Motor neuron (in vitro differentiated cells): ENCODE measurements around the gene SLC17A6. TPM values are rescaled to one million over a fixed set of nuclear protein-coding genes. Genes with fewer than 3 reads are reported as not detected.

Experiments
- ATAC-seq, 8 experiments: fragments of 200-7000 bp; cut with Tn5 transposase; replicated peaks in 6 of 8; 2 replicates each; pipeline ENCODE4 v1.8.0; 2021; ENCODE audit warnings: mild to moderate bottlenecking in 8 of 8, moderate library complexity in 8 of 8
- H3K27ac ChIP-seq, 2 donors: fragments of 250-450 bp; sonication (Bioruptor Pico); 2 replicates each; pipeline ENCODE4 v1.9.0; 2021; ENCODE audit warnings: antibody characterized with exemption in 2 of 2, mild to moderate bottlenecking in 2 of 2, moderate library complexity in 1 of 2
- H3K4me1 ChIP-seq, 2 donors: fragments of 250-450 bp; sonication (Bioruptor Pico); replicated peaks in 1 of 2; 2 replicates each; pipeline ENCODE4 v1.6.1; 2021; ENCODE audit warnings: antibody characterized with exemption in 2 of 2, mild to moderate bottlenecking in 2 of 2, moderate library complexity in 1 of 2
- H3K4me3 ChIP-seq, 5 donors: fragments of 250-450 bp; sonication (Bioruptor Pico); 2 replicates each; pipeline ENCODE4 v1.9.0; 2021; ENCODE audit warnings: antibody characterized with exemption in 5 of 5, mild to moderate bottlenecking in 5 of 5, moderate library complexity in 4 of 5
- WGBS, 10 experiments: fragments of 450-650 bp; shearing (Covaris generic); methylation state at CpG; one replicate each; pipeline ENCODE4 v1.0.0; 2022; 5-methylcytosine and 5-hydroxymethylcytosine counted together
- in situ Hi-C, 9 experiments: fragments of 400-800 bp; cut with MboI; loops; one replicate each; pipeline ENCODE4 v1.15.0; 2021; ENCODE audit warnings: low sequenced_read_pairs in 9 of 9, low pct_unique_long_range_greater_than_20kb in 2 of 9; ENCODE audit not compliant: unreplicated experiment in 9 of 9
- total RNA-seq, 8 experiments: library from RNA; unstranded; fragments of 300-600 nt; gene quantifications; 2 replicates each; pipeline versions ENCODE4 v1.2.3 to v1.2.4, GENCODE V29; 2022

Gene SLC17A6
- total RNA-seq = 1 to 10 TPM in 3 of 8 experiments, under 1 TPM in 2, not detected in 3; 0.21 to 2.0 (median 1.3) TPM

DNA sequence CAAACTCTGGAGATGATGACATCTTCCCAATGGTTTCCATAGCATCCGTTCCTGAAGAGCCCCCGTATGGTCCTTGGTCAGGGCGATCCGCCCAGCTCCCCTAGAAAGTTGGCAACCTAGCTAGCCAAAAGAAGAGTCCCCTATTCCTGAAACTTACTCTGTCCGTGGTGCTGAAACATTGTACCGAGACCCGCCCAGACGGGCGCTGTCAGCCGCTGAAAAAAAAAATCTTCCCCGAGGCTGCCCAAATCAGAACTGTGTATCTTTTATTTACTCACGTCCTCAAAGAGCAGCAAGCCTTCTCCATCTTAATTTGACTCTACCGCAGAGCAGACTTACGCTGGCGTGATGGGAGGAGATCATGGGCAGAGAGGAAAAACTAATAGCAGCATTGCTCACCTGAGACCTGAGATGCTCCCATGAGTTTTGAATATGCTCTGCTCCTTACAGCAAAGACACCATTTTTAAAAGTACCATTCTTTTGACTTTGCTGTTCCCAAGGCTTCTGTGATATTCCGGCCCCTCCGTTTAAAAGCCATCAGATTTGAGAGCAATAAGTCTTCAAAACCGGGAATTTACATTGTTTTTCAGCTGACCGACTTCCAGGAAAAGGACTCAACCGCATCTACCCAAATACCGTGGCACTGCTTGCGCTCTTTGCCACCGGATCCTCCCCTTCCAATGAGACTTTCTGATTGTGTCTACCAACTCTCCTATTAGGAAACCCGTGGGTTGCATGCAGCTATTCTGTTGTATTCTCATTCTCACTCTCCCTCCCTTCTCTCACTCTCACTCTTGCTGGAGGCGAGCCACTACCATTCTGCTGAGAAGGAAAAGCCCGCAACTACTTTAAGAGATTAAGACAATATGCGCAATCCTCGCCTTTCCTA, at the start of gene SLC17A6:
Gene SLC17A6 (plus strand): TSS at position 786 of the 890 bp plus-strand sequence. CDS start 153 bp downstream, outside the sequence.
- peak within 1 kb of the TSS in 1 of 5 donors; percentile 7 for H3K4me3 ChIP-seq
- peak in 7 of 8 experiments; percentile 15 to 80 (median 27) for ATAC-seq
- peaks cover 0 to 5% of the 10 kb centered on the region in 2 donors for H3K4me1 ChIP-seq
- in situ Hi-C loops = loop anchor here in 8 of 9 experiments (25.0 kb wide), 2 partner anchors 199 to 449 kb away; no protein-coding TSS in a partner anchor
- WGBS, 10 experiments = 0 to 15% (median 4%) methylated on average over 4 to 22 of the region's 28 CpGs
- no peak within 1 kb of the TSS for H3K27ac ChIP-seq

DNA sequence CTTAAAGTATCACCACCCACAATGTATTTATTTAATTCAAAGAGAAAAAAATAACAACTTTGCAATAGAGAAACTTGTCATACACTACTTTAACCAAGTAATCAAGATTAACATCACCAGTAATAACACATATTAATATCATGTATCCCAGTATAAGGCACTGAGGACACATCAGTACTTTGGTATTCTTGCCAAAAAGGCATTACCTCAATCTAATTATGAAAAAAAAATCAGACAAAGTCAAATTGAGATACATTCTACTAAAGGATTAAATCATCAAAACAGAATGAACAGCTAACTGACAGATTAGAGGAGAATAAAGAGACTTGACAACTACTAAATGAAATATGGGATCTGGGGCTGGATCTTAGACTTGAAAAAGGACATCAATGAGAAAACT, 35.8 kb upstream of the SLC17A6 start:
- in situ Hi-C loops = loop anchor here in 1 of 9 experiments (25.0 kb wide), 1 partner anchor 1665 kb away; no protein-coding TSS in a partner anchor
- Histone ChIP-seq H3K4me1 (no peaks in the 10 kb centered on the region), H3K27ac (no peak overlapping the region), H3K4me3 (no peak overlapping the region)
- no peak for ATAC-seq

DNA sequence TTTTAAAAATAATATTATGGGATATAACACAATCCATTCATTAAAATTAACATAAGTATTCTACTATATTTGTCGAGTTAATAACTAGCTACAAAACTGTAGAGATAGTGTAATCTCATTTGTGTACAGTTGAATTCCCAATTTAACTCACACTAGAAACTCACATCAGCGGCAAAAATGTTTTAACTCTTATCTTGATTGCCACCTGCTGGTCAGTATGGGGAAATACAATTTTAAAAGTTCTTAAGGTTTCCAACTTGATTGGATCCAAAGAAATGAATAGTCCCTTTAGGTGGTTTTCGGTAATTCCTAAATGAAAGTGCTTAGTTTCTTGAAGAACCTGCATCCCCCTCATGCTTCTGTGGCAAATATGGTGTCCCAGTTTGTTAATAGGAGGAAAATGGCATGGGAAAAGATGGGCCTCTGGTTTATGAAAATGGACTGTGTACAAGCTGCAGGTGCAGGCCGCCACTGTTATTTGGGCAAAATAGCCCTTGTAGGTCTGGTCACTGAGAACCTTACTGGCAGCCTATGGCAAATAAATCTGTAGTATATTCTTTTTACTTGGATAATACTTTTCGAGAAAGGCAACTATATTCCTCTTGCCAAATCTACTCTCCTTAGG, 33.7 kb upstream of the SLC17A6 start:
- peak in 1 of 8 experiments; percentile 26 for ATAC-seq
- Histone ChIP-seq H3K27ac (no peak overlapping the region), H3K4me1 (no peaks in the 10 kb centered on the region), H3K4me3 (no peak overlapping the region)
- in situ Hi-C loops = loop anchor here in 1 of 9 experiments (25.0 kb wide), 1 partner anchor 1667 kb away; no protein-coding TSS in a partner anchor
- WGBS, 10 experiments = 0 to 42% (median 13%) methylated on average over 2 to 5 of the region's 5 CpGs; no CpG with 5 or more reads in 3 of the 10 experiments

DNA sequence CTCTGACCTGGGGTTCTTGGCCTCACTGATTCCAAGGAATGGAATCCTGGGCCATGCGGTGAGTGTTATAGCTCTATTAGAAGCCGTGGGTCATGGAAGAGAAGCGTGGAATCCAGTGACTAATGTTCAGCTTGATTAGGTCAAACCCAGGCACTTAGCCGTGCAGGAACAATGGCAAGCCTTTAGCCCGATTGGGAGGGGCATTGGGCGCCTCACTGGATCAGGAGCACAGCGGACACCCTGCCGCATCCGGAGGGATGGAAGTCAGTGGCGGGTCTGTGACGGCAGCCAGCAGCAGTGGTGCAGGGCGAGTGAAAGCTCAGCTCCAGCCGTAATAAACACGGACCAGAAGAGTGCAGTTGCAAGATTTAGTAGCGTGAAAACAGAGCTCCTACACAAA, 20.5 kb upstream of the SLC17A6 start:
- no peak for ATAC-seq
- H3K4me1 ChIP-seq = no peaks in the 10 kb centered on the region
- no peak overlapping the region for H3K27ac ChIP-seq
- WGBS, 10 experiments = 30 to 94% (median 90%) methylated on average over 1 to 8 of the region's 15 CpGs; no CpG with 5 or more reads in 2 of the 10 experiments
- in situ Hi-C loops = loop anchor here in 1 of 9 experiments (25.0 kb wide), 1 partner anchor 1680 kb away; no protein-coding TSS in a partner anchor
- H3K4me3 ChIP-seq = no peak overlapping the region

GRCh38 chr11:22331771-22332170, 6.4 kb upstream of the SLC17A6 start:
- in situ Hi-C loops = loop anchor here in 8 of 9 experiments (25.0 kb wide), 2 partner anchors 206 to 456 kb away; no protein-coding TSS in a partner anchor
- WGBS, 10 experiments = 5 to 92% (median 59%) methylated on average over 2 to 4 of the region's 4 CpGs
- H3K4me3 ChIP-seq = no peak overlapping the region
- no peak for ATAC-seq
- H3K27ac ChIP-seq = no peak overlapping the region
- H3K4me1 ChIP-seq = no peaks in the 10 kb centered on the region

DNA sequence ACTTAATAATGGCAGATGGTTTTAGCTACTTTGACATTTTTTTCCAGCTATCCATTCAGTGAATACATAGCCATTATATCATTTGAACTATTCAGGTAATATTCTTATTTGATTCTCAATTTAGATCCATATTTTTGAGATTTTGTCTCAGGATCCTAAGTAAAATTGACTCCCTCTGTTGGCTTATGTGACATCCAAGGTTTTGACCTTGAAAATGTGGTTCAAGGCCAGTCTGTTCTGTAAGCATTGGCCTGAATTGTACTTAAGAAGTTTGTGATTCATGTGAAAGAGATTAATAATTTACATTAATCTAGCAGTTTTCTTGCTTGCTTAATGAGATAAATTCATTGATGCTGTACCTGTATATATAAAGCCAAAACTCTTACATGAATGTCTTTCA, 1.6 kb upstream of the SLC17A6 start:
- in situ Hi-C loops = loop anchor here in 8 of 9 experiments (25.0 kb wide), 2 partner anchors 201 to 451 kb away; no protein-coding TSS in a partner anchor
- H3K27ac ChIP-seq = no peak overlapping the region
- no peak overlapping the region for H3K4me3 ChIP-seq
- no peak for ATAC-seq
- H3K4me1 ChIP-seq = peaks cover 0 to 5% of the 10 kb centered on the region in 2 donors

DNA sequence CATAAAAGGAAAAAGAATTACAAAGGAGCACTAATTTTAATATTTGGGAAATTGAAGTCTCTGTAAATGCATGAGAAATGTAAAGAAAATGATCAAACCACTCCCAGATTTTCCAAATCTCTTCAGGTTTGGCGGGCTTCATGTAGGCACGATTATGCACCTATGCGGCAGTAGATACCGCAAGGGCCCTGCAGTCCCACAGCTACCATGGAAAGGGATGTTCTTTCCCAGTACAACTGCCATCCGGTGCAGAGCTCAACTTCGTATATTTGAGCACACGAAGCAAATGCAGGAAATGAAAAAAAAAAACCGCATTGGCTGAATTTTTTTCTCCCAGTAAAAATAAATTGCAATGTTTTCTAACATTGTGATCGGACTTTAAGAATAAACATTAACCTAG, 1.4 kb downstream of the SLC17A6 start:
- no peak overlapping the region for H3K27ac ChIP-seq
- H3K4me3 ChIP-seq = no peak overlapping the region
- WGBS, 10 experiments = 0 to 50% (median 9%) methylated on average over 1 to 9 of the region's 9 CpGs; no CpG with 5 or more reads in 1 of the 10 experiments
- in situ Hi-C loops = loop anchor here in 8 of 9 experiments (25.0 kb wide), 2 partner anchors 198 to 448 kb away; no protein-coding TSS in a partner anchor
- peaks cover 0 to 5% of the 10 kb centered on the region in 2 donors for H3K4me1 ChIP-seq
- ATAC-seq = no peak

DNA sequence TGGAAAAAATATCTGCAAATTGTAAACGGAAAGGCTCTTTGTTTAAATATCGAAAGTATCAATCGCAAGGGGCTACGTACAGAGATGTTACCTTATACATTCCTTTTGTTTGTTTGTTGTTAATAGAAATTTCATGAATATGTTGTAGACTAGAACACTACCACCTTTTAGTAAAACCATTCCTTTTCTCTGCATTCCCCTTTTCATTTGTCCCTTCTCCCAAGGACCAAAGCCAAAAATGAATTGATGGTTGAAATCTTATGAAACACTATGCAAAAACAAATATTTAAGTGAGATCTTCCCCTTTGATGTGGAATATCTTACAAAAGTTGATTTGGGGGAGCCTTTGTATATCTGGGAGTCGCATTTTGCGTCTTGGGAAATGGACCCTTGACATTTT, 2.1 kb downstream of the SLC17A6 start:
- 0 to 31% (median 17%) methylated on average over 1 to 6 of the region's 6 CpGs for WGBS, 10 experiments
- in situ Hi-C loops = loop anchor here in 8 of 9 experiments (25.0 kb wide), 2 partner anchors 197 to 447 kb away; no protein-coding TSS in a partner anchor
- ATAC-seq = no peak
- Histone ChIP-seq H3K4me1 (peaks cover 0 to 5% of the 10 kb centered on the region in 2 donors), H3K4me3 (no peak overlapping the region), H3K27ac (no peak overlapping the region)

- H3K4me3 ChIP-seq = peak overlapping the region in 1 of 5 donors; percentile 1
- in situ Hi-C loops = loop anchor here in 8 of 9 experiments (25.0 kb wide), 2 partner anchors 196 to 446 kb away; no protein-coding TSS in a partner anchor
- no peak overlapping the region for H3K27ac ChIP-seq
- WGBS, 10 experiments = 0 to 39% (median 17%) methylated on average over 1 to 13 of the region's 40 CpGs
- ATAC-seq = peak in 3 of 8 experiments; percentile 20 to 28 (median 20)
- H3K4me1 ChIP-seq = peaks cover 0 to 5% of the 10 kb centered on the region in 2 donors
Measured at GRCh38 chr11:22340701-22341587, 2.8 kb downstream of the SLC17A6 start.

DNA sequence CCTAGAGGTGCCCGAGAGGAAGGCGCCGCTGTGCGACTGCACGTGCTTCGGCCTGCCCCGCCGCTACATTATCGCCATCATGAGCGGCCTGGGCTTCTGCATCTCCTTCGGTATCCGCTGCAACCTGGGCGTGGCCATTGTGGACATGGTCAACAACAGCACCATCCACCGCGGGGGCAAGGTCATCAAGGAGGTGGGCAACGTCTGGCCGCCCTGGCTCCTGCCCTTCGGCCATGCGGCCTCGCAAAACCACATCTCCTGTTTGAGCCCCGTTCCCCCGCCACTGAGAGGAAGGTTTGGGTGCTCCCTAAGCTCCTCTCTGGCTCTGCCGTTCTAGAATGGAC, 3.4 kb downstream of the SLC17A6 start:
- Histone ChIP-seq H3K4me3 (no peak overlapping the region), H3K27ac (no peak overlapping the region), H3K4me1 (peaks cover 4 to 5% of the 10 kb centered on the region in 2 donors)
- in situ Hi-C loops = loop anchor here in 8 of 9 experiments (25.0 kb wide), 2 partner anchors 196 to 446 kb away; no protein-coding TSS in a partner anchor
- 5 to 18% (median 13%) methylated on average over 2 to 10 of the region's 23 CpGs; no CpG with 5 or more reads in 6 of the 10 experiments for WGBS, 10 experiments
- no peak for ATAC-seq

GRCh38 chr11:22342211-22343031, 4.2 kb downstream of the SLC17A6 start:
- Histone ChIP-seq H3K27ac (no peak overlapping the region), H3K4me1 (peaks cover 5 to 8% of the 10 kb centered on the region in 2 donors), H3K4me3 (no peak overlapping the region)
- ATAC-seq = no peak
- WGBS, 10 experiments = 0 to 33% (median 8%) methylated on average over 2 to 21 of the region's 25 CpGs
- in situ Hi-C loops = loop anchor here in 8 of 9 experiments (25.0 kb wide), 2 partner anchors 195 to 445 kb away; no protein-coding TSS in a partner anchor
